Panc1 (cell line): ENCODE measurements around the gene RGP1. TPM values are rescaled to one million over a fixed set of nuclear protein-coding genes. Genes with fewer than 3 reads are reported as not detected.

Source experiments
- ATAC-seq: fragments of 200-7000 bp; cut with Tn5 transposase; 2 replicates; pipeline ENCODE4 v1.9.1; 2020; ENCODE audit warnings: mild to moderate bottlenecking, moderate library complexity
- BruUV-seq: library from RNA; stranded (reverse); fragments of 400-500 nt; replicated peaks from 2 replicates; lab custom pipeline; 2021; lab: Mats Ljungman, UMichigan
- CTCF ChIA-PET: fragments of 300-600 bp; sonication (Branson Sonifier 250); formaldehyde crosslinking; loops from one replicate; lab custom pipeline; 2022; ENCODE audit warnings: antibody characterized with exemption; lab: Charles Lee
- POLR2A ChIA-PET: fragments of 300-600 bp; sonication (Branson Sonifier 250); formaldehyde crosslinking; loops from one replicate; lab custom pipeline; 2022; ENCODE audit warnings: antibody characterized with exemption; lab: Charles Lee
- DNase-seq: peaks from one replicate; pipeline ENCODE4 v3.0.0-alpha.2; 2010; ENCODE audit warnings: low read depth, low spot score
- H3K27ac ChIP-seq: 2 replicates; pipeline ENCODE4 v1.5.1; 2011; ENCODE audit warnings: mild to moderate bottlenecking, low read length, inconsistent platforms
- H3K27me3 ChIP-seq: fragments of 200-500 bp; sonication (Bioruptor generic); 2 replicates; pipeline ENCODE4 v1.6.0; 2014; ENCODE audit warnings: low read length, inconsistent platforms; ENCODE audit not compliant: control insufficient read depth, insufficient read depth
- H3K36me3 ChIP-seq: fragments of 200-500 bp; sonication (Bioruptor generic); 2 replicates; pipeline ENCODE4 v1.5.1; 2014; ENCODE audit warnings: inconsistent platforms, mild to moderate bottlenecking, low read length, moderate library complexity; ENCODE audit not compliant: control insufficient read depth, insufficient read depth
- H3K4me1 ChIP-seq: 2 replicates; pipeline ENCODE4 v1.5.1; 2011; ENCODE audit warnings: inconsistent platforms, mild to moderate bottlenecking, low read length, moderate library complexity; ENCODE audit not compliant: control insufficient read depth, insufficient read depth
- H3K4me3 ChIP-seq, 2 experiments: 2 replicates each; pipeline ENCODE4 v1.5.1; 2011 to 2012; ENCODE audit warnings: low read depth in 2 of 2, low read length in 2 of 2, mild to moderate bottlenecking in 2 of 2, inconsistent platforms in 1 of 2, moderate library complexity in 1 of 2
- H3K9me3 ChIP-seq: fragments of 200-500 bp; sonication (Bioruptor generic); 2 replicates; pipeline ENCODE4 v1.5.1; 2014; ENCODE audit warnings: low read depth, mild to moderate bottlenecking, inconsistent platforms, low read length, moderate library complexity; ENCODE audit not compliant: control insufficient read depth, insufficient read depth
- POLR2AphosphoS5 ChIP-seq: IDR thresholded peaks from 2 replicates; pipeline ENCODE4 v1.6.1; 2012; ENCODE audit warnings: mild to moderate bottlenecking, low read depth, low read length, moderate library complexity
- SIN3A ChIP-seq: IDR thresholded peaks from 2 replicates; pipeline ENCODE4 v1.6.1; 2012; ENCODE audit warnings: low read depth, mild to moderate bottlenecking, low read length, moderate library complexity, borderline replicate concordance; ENCODE audit not compliant: insufficient read depth
- TCF7L2 ChIP-seq: IDR thresholded peaks from 2 replicates; pipeline ENCODE4 v1.6.1; 2011; ENCODE audit warnings: mild to moderate bottlenecking, low read depth, low read length, inconsistent platforms
- in situ Hi-C: cut with HindIII; loops from 2 replicates; pipeline ENCODE4 v1.10.0; 2016; ENCODE audit warnings: low sequenced_read_pairs, low pct_unique_long_range_greater_than_20kb
- intact Hi-C: fragments of 100-400 bp; cut with micrococcal nuclease; formaldehyde crosslinking; loops from one replicate; pipeline ENCODE4 v1.10.0; 2022; ENCODE audit not compliant: unreplicated experiment
- total RNA-seq: library from RNA; stranded (reverse); gene quantifications from one replicate; pipeline ENCODE4 v1.2.1, GENCODE V29; 2021; ENCODE audit not compliant: unreplicated experiment
- TF ChIP-seq, protein P1 (sequence below), 2 experiments: IDR thresholded peaks; 2 replicates each; pipeline ENCODE4 v1.6.1; 2011 to 2012; ENCODE audit warnings: low read depth in 2 of 2, control low read depth in 1 of 2, low read length in 1 of 2, mild to moderate bottlenecking in 1 of 2, moderate library complexity in 1 of 2; ENCODE audit not compliant: insufficient read depth in 1 of 2
- TF ChIP-seq, protein P2 (sequence below): fragments of 450-650 bp; IDR thresholded peaks from 2 replicates; pipeline ENCODE4 v1.5.1; 2017; ENCODE audit warnings: mild to moderate bottlenecking

Gene RGP1
- total RNA-seq, 1 experiment from 2014 or later: 43.3 TPM

DNA sequence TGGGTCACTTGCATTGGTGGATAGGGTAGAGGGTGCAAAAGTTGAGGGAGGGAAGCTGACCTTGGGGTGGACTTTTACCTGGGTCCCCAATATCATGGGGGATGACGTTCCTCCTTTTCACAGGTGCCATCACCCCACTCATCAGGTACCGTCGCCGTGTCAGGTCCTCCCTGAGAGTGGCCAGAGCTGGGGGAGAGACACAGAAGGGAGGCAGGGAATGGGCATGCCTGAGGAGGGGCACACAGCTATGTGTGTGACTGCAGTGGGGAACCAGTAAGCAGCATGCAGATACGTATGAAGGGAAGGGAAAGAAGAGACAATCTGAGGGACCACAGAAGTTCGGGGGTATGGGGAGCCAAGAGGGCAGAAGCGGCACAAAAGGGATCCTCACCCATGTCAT, 10.2 kb upstream of the RGP1 start:
- DNase-seq (no peak), ATAC-seq (no peak)
- H3K4me1 ChIP-seq: peaks cover 16% of the 10 kb centered on the region
- H3K27me3 ChIP-seq: no peaks in the 10 kb centered on the region
- H3K9me3 ChIP-seq: no peaks in the 10 kb centered on the region
- TF ChIP-seq, protein P1, sequence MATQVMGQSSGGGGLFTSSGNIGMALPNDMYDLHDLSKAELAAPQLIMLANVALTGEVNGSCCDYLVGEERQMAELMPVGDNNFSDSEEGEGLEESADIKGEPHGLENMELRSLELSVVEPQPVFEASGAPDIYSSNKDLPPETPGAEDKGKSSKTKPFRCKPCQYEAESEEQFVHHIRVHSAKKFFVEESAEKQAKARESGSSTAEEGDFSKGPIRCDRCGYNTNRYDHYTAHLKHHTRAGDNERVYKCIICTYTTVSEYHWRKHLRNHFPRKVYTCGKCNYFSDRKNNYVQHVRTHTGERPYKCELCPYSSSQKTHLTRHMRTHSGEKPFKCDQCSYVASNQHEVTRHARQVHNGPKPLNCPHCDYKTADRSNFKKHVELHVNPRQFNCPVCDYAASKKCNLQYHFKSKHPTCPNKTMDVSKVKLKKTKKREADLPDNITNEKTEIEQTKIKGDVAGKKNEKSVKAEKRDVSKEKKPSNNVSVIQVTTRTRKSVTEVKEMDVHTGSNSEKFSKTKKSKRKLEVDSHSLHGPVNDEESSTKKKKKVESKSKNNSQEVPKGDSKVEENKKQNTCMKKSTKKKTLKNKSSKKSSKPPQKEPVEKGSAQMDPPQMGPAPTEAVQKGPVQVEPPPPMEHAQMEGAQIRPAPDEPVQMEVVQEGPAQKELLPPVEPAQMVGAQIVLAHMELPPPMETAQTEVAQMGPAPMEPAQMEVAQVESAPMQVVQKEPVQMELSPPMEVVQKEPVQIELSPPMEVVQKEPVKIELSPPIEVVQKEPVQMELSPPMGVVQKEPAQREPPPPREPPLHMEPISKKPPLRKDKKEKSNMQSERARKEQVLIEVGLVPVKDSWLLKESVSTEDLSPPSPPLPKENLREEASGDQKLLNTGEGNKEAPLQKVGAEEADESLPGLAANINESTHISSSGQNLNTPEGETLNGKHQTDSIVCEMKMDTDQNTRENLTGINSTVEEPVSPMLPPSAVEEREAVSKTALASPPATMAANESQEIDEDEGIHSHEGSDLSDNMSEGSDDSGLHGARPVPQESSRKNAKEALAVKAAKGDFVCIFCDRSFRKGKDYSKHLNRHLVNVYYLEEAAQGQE (IDR thresholded peaks at IDR 0.05; ENCODE audit: insufficient read depth in 1 of 2, low read depth in 2 of 2, low read length in 1 of 2): no peak
- TF ChIP-seq POLR2AphosphoS5 (no peak), TCF7L2 (no peak), SIN3A (no peak)
- TF ChIP-seq, protein P2, sequence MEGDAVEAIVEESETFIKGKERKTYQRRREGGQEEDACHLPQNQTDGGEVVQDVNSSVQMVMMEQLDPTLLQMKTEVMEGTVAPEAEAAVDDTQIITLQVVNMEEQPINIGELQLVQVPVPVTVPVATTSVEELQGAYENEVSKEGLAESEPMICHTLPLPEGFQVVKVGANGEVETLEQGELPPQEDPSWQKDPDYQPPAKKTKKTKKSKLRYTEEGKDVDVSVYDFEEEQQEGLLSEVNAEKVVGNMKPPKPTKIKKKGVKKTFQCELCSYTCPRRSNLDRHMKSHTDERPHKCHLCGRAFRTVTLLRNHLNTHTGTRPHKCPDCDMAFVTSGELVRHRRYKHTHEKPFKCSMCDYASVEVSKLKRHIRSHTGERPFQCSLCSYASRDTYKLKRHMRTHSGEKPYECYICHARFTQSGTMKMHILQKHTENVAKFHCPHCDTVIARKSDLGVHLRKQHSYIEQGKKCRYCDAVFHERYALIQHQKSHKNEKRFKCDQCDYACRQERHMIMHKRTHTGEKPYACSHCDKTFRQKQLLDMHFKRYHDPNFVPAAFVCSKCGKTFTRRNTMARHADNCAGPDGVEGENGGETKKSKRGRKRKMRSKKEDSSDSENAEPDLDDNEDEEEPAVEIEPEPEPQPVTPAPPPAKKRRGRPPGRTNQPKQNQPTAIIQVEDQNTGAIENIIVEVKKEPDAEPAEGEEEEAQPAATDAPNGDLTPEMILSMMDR: no peak
- intact Hi-C loops (no loop called here), in situ Hi-C loops (no loop called here)
- H3K36me3 ChIP-seq: peaks cover 35% of the 10 kb centered on the region
- ChIA-PET CTCF (interaction anchor here (0.9 kb wide), 1 partner anchor 74 kb away, joined by 3 read pairs; the partner anchor contains the start of gene ARHGEF39), POLR2A (no interaction called here)
- no peak overlapping the region for H3K27ac ChIP-seq
- H3K4me3 ChIP-seq: no peak overlapping the region
- no TSS peak for BruUV-seq

DNA sequence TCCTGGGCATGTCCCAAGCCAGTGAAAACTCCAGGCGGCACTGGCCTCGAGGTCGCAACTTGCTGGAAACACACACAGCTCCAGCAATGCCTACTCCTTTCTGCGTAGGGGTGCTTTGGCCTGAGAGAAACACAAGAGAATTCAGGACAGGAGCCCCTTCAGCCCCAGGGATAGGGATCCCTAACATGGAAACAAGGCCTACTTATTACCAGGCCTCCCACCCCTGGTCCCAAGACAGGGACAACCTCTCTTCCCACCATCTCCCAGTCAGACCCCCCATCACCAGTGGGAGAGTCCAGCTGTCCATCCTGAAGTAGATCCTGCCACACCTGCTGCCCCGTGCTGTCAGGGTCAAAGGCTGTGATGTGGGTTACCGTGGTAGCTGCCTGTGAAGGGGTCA, 8.8 kb upstream of the RGP1 start:
- in situ Hi-C loops: no loop called here
- CTCF ChIA-PET: no interaction called here
- intact Hi-C loops: no loop called here
- no peaks in the 10 kb centered on the region for H3K27me3 ChIP-seq
- ATAC-seq (no peak), DNase-seq (no peak)
- H3K4me1 ChIP-seq: peaks cover 14% of the 10 kb centered on the region
- no peak overlapping the region for H3K4me3 ChIP-seq
- no peak overlapping the region for H3K27ac ChIP-seq
- POLR2A ChIA-PET: no interaction called here
- no peaks in the 10 kb centered on the region for H3K9me3 ChIP-seq
- H3K36me3 ChIP-seq: peaks cover 34% of the 10 kb centered on the region
- no peak for TF ChIP-seq TCF7L2
- TF ChIP-seq, protein P1 (IDR thresholded peaks at IDR 0.05; ENCODE audit: insufficient read depth in 1 of 2, low read depth in 2 of 2, low read length in 1 of 2): no peak
- TF ChIP-seq, protein P2: no peak
- no peak for TF ChIP-seq POLR2AphosphoS5
- no peak for TF ChIP-seq SIN3A
- BruUV-seq: no TSS peak
